ENCODE data around the gene ESR1. TPM values are rescaled to one million over a fixed set of nuclear protein-coding genes. Genes with fewer than 3 reads are reported as not detected.

ESR1 gene
- total RNA-seq, 1 experiment from 2014 or later, result not detected

GRCh38 chr6:152155792-152156191, 348.3 kb downstream of the ESR1 start:
- Histone ChIP-seq H3K27me3 (replicated peaks; ENCODE audit: control insufficient read depth, insufficient read depth, low read length) (no peaks in the 10 kb centered on the region), H3K4me1 (no peaks in the 10 kb centered on the region), H3K36me3 (ENCODE audit: control insufficient read depth, insufficient read depth, low read length) (no peaks in the 10 kb centered on the region), H3K9me3 (no peaks in the 10 kb centered on the region), H3K4me3 (ENCODE audit: low read depth, low read length) (no peak overlapping the region)
- BruUV-seq (replicated peaks), result no TSS peak
- Mint-ChIP-seq H3K27me3 (ENCODE audit: insufficient read depth, unreplicated experiment) (no peaks in the 10 kb centered on the region), H3K4me1 (ENCODE audit: low read depth, unreplicated experiment) (no peaks in the 10 kb centered on the region), H3K9me3 (ENCODE audit: unreplicated experiment) (no peaks in the 10 kb centered on the region), H3K27ac (ENCODE audit: unreplicated experiment) (no peak overlapping the region), H3K36me3 (ENCODE audit: insufficient read depth, unreplicated experiment) (no peaks in the 10 kb centered on the region), H3K4me3 (ENCODE audit: unreplicated experiment) (no peak overlapping the region)
- POLR2A ChIA-PET, result no interaction called here
- intact Hi-C loops (cut with micrococcal nuclease; ENCODE audit: unreplicated experiment), result no loop called here
- CTCF ChIA-PET, result no interaction called here
- DNase-seq, result no peak
- TF ChIP-seq CTCF (IDR thresholded peaks at IDR 0.05; ENCODE audit: insufficient read depth in 1 of 2, low read depth in 1 of 2, low read length in 1 of 2, severe bottlenecking in 1 of 2, unreplicated experiment in 1 of 2), result no peak

- Histone ChIP-seq H3K4me1 (no peaks in the 10 kb centered on the region), H3K4me3 (ENCODE audit: low read depth, low read length) (no peak overlapping the region), H3K27me3 (replicated peaks; ENCODE audit: control insufficient read depth, insufficient read depth, low read length) (no peaks in the 10 kb centered on the region), H3K36me3 (ENCODE audit: control insufficient read depth, insufficient read depth, low read length) (no peaks in the 10 kb centered on the region), H3K9me3 (no peaks in the 10 kb centered on the region)
- Mint-ChIP-seq H3K4me3 (ENCODE audit: unreplicated experiment) (no peak overlapping the region), H3K36me3 (ENCODE audit: insufficient read depth, unreplicated experiment) (no peaks in the 10 kb centered on the region), H3K27ac (ENCODE audit: unreplicated experiment) (no peak overlapping the region), H3K4me1 (ENCODE audit: low read depth, unreplicated experiment) (no peaks in the 10 kb centered on the region), H3K27me3 (ENCODE audit: insufficient read depth, unreplicated experiment) (no peaks in the 10 kb centered on the region), H3K9me3 (ENCODE audit: unreplicated experiment) (no peaks in the 10 kb centered on the region)
- CTCF ChIA-PET, result no interaction called here
- intact Hi-C loops (cut with micrococcal nuclease; ENCODE audit: unreplicated experiment), result no loop called here
- DNase-seq, result no peak
- POLR2A ChIA-PET, result no interaction called here
- no peak for TF ChIP-seq CTCF (IDR thresholded peaks at IDR 0.05; ENCODE audit: insufficient read depth in 1 of 2, low read depth in 1 of 2, low read length in 1 of 2, severe bottlenecking in 1 of 2, unreplicated experiment in 1 of 2)
- no TSS peak for BruUV-seq (replicated peaks)
Observed at GRCh38 chr6:152160346-152160745, 352.9 kb downstream of the ESR1 start.

GRCh38 chr6:152161501-152161900, 354.0 kb downstream of the ESR1 start:
- no peaks in the 10 kb centered on the region for H3K27me3 ChIP-seq (replicated peaks; ENCODE audit: control insufficient read depth, insufficient read depth, low read length)
- no peak for DNase-seq
- intact Hi-C loops (cut with micrococcal nuclease; ENCODE audit: unreplicated experiment), result no loop called here
- Mint-ChIP-seq H3K27me3 (ENCODE audit: insufficient read depth, unreplicated experiment) (no peaks in the 10 kb centered on the region), H3K4me3 (ENCODE audit: unreplicated experiment) (no peak overlapping the region), H3K9me3 (ENCODE audit: unreplicated experiment) (no peaks in the 10 kb centered on the region), H3K27ac (ENCODE audit: unreplicated experiment) (no peak overlapping the region), H3K36me3 (ENCODE audit: insufficient read depth, unreplicated experiment) (no peaks in the 10 kb centered on the region), H3K4me1 (ENCODE audit: low read depth, unreplicated experiment) (no peaks in the 10 kb centered on the region)
- TF ChIP-seq CTCF (IDR thresholded peaks at IDR 0.05; ENCODE audit: insufficient read depth in 1 of 2, low read depth in 1 of 2, low read length in 1 of 2, severe bottlenecking in 1 of 2, unreplicated experiment in 1 of 2), result no peak
- H3K36me3 ChIP-seq (ENCODE audit: control insufficient read depth, insufficient read depth, low read length), result no peaks in the 10 kb centered on the region
- no peaks in the 10 kb centered on the region for H3K9me3 ChIP-seq
- ChIA-PET POLR2A (no interaction called here), CTCF (no interaction called here)
- no peaks in the 10 kb centered on the region for H3K4me1 ChIP-seq
- no peak overlapping the region for H3K4me3 ChIP-seq (ENCODE audit: low read depth, low read length)
- BruUV-seq (replicated peaks), result no TSS peak

Measured in Caco-2 (cell line).